DND-41 (cell line): ENCODE results near the gene ATF7IP.

ENCODE experiments used
- ATAC-seq: fragments of 200-7000 bp; cut with Tn5 transposase; 3 replicates; pipeline ENCODE4 v1.9.1; 2021; ENCODE audit warnings: low read depth; ENCODE audit not compliant: insufficient read depth
- DNase-seq: peaks from one replicate; pipeline ENCODE4 v3.0.0-alpha.2; 2020
- H2AFZ ChIP-seq: 2 replicates; pipeline ENCODE4 v1.6.0; 2012; ENCODE audit warnings: low read depth, low read length
- H3K27ac ChIP-seq: 2 replicates; pipeline ENCODE4 v1.5.1; 2012; ENCODE audit warnings: low read length, inconsistent platforms
- H3K27me3 ChIP-seq: fragments of 200-600 bp; sonication (generic); 2 replicates; pipeline ENCODE4 v1.6.0; 2012; ENCODE audit warnings: low read length, mild to moderate bottlenecking, inconsistent platforms; ENCODE audit not compliant: insufficient read depth, poor library complexity
- H3K36me3 ChIP-seq: 2 replicates; pipeline ENCODE4 v1.5.1; 2012; ENCODE audit warnings: low read length, inconsistent platforms; ENCODE audit not compliant: insufficient read depth
- H3K4me1 ChIP-seq: 2 replicates; pipeline ENCODE4 v1.5.1; 2012; ENCODE audit warnings: mild to moderate bottlenecking, low read length; ENCODE audit not compliant: insufficient read depth
- H3K4me2 ChIP-seq: 2 replicates; pipeline ENCODE4 v1.6.0; 2012; ENCODE audit warnings: mild to moderate bottlenecking, moderate library complexity, low read length, inconsistent platforms; ENCODE audit not compliant: insufficient read depth
- H3K4me3 ChIP-seq, 2 experiments: fragments of 200-600 bp in 1 of 2; shearing (Covaris generic) in 1 of 2; 2 replicates each; pipeline ENCODE4 v1.5.1; 2012 to 2016; ENCODE audit warnings: inconsistent platforms in 2 of 2, low read length in 2 of 2, mild to moderate bottlenecking in 2 of 2, low read depth in 1 of 2, moderate library complexity in 1 of 2
- H3K79me2 ChIP-seq: 2 replicates; pipeline ENCODE4 v1.6.0; 2012; ENCODE audit warnings: low read length, inconsistent platforms; ENCODE audit not compliant: insufficient read depth
- H3K9ac ChIP-seq: 2 replicates; pipeline ENCODE4 v1.6.0; 2012; ENCODE audit warnings: low read depth, mild to moderate bottlenecking, inconsistent platforms, low read length, moderate library complexity
- H3K9me3 ChIP-seq: 2 replicates; pipeline ENCODE4 v1.5.1; 2012; ENCODE audit warnings: low read length, moderate library complexity, mild to moderate bottlenecking, inconsistent platforms; ENCODE audit not compliant: insufficient read depth, severe bottlenecking
- H4K20me1 ChIP-seq: 2 replicates; pipeline ENCODE4 v1.6.0; 2012; ENCODE audit warnings: low read length; ENCODE audit not compliant: insufficient read depth
- EZH2 ChIP-seq: IDR thresholded peaks from 3 replicates; pipeline ENCODE4 v1.6.1; 2012; ENCODE audit warnings: borderline replicate concordance, low read depth, mild to moderate bottlenecking, moderate library complexity, low read length, inconsistent platforms; ENCODE audit not compliant: severe bottlenecking
- TF ChIP-seq, protein P1 (sequence below): IDR thresholded peaks from 2 replicates; pipeline ENCODE4 v1.5.1; 2012; ENCODE audit warnings: borderline replicate concordance, low read length, moderate library complexity, mild to moderate bottlenecking; ENCODE audit not compliant: poor library complexity, severe bottlenecking; ENCODE audit errors: extremely low read depth

ATF7IP gene

DNA sequence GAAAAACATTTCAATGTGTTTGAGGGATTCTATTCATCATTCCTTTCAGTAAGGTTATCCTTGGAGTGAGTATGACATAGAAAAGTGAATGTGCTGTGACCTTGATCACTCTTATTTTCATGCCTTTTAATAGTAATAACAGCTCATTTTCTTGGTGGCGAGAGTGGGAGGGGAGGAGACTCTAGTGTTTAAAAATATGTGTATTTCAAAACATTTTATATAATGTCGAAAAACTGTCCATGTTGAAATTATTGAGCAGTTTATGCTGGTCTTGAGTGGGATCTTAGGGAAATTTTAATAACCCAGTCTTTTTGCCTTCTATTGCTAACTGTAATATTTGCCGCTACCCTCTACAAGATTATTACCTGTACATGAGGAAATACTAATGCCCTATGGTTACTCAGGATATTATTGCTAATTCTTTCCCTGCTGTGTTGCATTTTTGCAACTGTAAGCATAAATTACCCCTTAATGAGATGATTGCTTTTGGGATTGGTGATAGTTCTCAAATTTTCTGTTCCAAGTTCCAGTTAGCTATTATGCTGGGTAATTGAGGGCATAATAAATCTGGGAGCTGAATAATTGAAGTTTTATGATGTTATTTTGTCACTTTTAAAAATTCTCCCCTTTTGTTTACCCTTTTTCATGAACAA lies 21.9 kb downstream of the ATF7IP start:
- ATAC-seq: no peak
- TF ChIP-seq, protein P1, sequence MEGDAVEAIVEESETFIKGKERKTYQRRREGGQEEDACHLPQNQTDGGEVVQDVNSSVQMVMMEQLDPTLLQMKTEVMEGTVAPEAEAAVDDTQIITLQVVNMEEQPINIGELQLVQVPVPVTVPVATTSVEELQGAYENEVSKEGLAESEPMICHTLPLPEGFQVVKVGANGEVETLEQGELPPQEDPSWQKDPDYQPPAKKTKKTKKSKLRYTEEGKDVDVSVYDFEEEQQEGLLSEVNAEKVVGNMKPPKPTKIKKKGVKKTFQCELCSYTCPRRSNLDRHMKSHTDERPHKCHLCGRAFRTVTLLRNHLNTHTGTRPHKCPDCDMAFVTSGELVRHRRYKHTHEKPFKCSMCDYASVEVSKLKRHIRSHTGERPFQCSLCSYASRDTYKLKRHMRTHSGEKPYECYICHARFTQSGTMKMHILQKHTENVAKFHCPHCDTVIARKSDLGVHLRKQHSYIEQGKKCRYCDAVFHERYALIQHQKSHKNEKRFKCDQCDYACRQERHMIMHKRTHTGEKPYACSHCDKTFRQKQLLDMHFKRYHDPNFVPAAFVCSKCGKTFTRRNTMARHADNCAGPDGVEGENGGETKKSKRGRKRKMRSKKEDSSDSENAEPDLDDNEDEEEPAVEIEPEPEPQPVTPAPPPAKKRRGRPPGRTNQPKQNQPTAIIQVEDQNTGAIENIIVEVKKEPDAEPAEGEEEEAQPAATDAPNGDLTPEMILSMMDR: no peak
- TF ChIP-seq EZH2: no peak
- Histone ChIP-seq H3K9ac (no peak overlapping the region), H3K4me3 (no peak overlapping the region; a peak in 1 of 4 replicates), H3K4me1 (peaks cover 68% of the 10 kb centered on the region), H3K27ac (no peak overlapping the region), H3K9me3 (no peaks in the 10 kb centered on the region), H3K4me2 (peak overlapping the region; percentile 49; the same call in 1 of the 2 replicates), H3K36me3 (no peaks in the 10 kb centered on the region), H3K79me2 (peaks cover 91% of the 10 kb centered on the region), H4K20me1 (no peaks in the 10 kb centered on the region), H2AFZ (no peak overlapping the region), H3K27me3 (no peaks in the 10 kb centered on the region)
- no peak for DNase-seq

DNA sequence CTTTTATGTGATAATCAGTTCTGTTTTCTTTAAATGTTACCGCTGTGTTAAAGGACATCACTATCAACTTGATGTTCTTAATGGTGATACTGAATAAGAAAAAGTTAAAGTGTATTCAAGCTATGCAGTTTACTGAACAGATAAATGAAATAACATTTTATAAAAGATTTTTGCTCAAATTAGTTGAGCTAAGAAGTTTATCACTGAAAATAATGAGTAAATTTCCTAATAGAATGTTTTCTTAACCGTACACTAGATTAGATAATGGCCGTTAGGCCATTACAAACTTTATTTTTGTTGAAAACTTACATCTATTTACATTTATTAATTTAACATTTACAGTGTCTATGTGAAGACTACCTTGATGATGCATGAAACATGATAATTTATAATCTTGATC lies 25.0 kb downstream of the ATF7IP start:
- H3K27me3 ChIP-seq: no peaks in the 10 kb centered on the region
- no peaks in the 10 kb centered on the region for H4K20me1 ChIP-seq
- no peak overlapping the region for H3K9ac ChIP-seq
- H3K4me1 ChIP-seq: peaks cover 62% of the 10 kb centered on the region
- H3K79me2 ChIP-seq: peaks cover 98% of the 10 kb centered on the region
- H3K27ac ChIP-seq: no peak overlapping the region
- H3K4me3 ChIP-seq: no peak overlapping the region
- H3K36me3 ChIP-seq: no peaks in the 10 kb centered on the region
- H3K9me3 ChIP-seq: no peaks in the 10 kb centered on the region
- ATAC-seq: no peak
- no peak overlapping the region for H3K4me2 ChIP-seq
- no peak for DNase-seq
- TF ChIP-seq EZH2: no peak
- TF ChIP-seq, protein P1: no peak
- H2AFZ ChIP-seq: no peak overlapping the region

DNA sequence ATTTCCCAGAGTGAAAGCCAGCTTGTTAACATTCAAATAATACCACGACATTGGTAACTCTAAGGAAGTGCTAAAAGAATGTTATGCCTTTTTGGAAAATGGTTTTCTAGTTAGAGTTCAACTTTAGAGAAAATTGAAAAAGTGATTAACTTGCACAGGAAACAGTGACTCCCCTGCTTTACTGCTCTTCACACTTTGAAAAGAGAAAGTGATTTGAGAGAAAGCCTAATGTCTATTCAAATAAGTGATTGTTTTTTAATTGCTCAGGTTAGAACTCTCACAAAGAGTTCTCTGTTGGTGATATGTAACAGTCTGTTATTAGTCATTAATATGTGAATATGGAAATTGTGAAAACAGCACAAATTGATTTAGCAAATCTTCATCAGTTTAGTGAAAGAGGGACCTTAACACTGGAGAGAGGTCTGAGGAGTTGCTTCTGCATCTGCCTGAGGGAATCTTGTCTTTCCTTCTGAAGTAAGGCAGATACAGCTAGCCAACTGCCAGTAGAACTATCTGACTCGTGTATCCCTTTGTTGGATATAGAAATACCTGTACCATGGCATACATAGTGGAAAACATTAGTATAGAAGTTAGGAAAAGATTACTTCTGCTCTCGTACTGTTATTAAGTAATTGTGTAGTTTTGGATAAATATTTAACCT lies 25.5 kb downstream of the ATF7IP start:
- TF ChIP-seq, protein P1: no peak
- H3K4me1 ChIP-seq: peaks cover 57% of the 10 kb centered on the region
- DNase-seq: no peak
- no peaks in the 10 kb centered on the region for H3K27me3 ChIP-seq
- H2AFZ ChIP-seq: no peak overlapping the region
- no peak overlapping the region for H3K4me2 ChIP-seq
- H3K79me2 ChIP-seq: peaks cover 96% of the 10 kb centered on the region
- 0 out of 3 replicates have a peak, but pooled peaks have one; percentile 28 for ATAC-seq
- H3K36me3 ChIP-seq: no peaks in the 10 kb centered on the region
- no peak overlapping the region for H3K4me3 ChIP-seq
- H3K27ac ChIP-seq: no peak overlapping the region
- H3K9me3 ChIP-seq: no peaks in the 10 kb centered on the region
- no peaks in the 10 kb centered on the region for H4K20me1 ChIP-seq
- H3K9ac ChIP-seq: no peak overlapping the region
